Measurements from ENCODE around the gene CACNA2D3. TPM values are rescaled to one million over a fixed set of nuclear protein-coding genes. Genes with fewer than 3 reads are reported as not detected.

The CACNA2D3 gene
- total and polyA plus RNA-seq, 7 donors, result 2.7 to 13.5 (median 9.0) TPM

DNA sequence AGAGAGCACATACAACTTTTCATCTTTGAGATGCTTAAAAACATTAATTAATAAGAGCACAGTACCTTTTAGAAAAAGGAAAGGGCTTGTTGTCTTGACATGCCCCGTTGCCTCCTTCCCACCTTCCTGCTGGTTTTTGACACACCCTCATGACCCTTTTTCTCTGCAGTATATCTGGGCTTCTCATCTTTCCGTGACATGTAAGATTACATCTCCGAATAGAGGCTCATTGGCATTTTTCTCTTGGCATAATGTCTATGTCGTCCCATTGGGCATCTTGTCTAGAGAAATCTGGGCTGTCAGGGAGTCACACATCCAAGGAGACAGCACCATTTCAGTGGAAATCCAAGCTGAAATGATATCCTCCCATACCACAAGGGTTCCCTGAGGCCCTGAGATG is 741.4 kb downstream of the CACNA2D3 start:
- no peaks in the 10 kb centered on the region for H3K36me3 ChIP-seq (ENCODE audit: insufficient read depth in 1 of 2, low read depth in 1 of 2)
- TF ChIP-seq, protein P1, sequence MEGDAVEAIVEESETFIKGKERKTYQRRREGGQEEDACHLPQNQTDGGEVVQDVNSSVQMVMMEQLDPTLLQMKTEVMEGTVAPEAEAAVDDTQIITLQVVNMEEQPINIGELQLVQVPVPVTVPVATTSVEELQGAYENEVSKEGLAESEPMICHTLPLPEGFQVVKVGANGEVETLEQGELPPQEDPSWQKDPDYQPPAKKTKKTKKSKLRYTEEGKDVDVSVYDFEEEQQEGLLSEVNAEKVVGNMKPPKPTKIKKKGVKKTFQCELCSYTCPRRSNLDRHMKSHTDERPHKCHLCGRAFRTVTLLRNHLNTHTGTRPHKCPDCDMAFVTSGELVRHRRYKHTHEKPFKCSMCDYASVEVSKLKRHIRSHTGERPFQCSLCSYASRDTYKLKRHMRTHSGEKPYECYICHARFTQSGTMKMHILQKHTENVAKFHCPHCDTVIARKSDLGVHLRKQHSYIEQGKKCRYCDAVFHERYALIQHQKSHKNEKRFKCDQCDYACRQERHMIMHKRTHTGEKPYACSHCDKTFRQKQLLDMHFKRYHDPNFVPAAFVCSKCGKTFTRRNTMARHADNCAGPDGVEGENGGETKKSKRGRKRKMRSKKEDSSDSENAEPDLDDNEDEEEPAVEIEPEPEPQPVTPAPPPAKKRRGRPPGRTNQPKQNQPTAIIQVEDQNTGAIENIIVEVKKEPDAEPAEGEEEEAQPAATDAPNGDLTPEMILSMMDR (IDR thresholded peaks at IDR 0.05), result no peak

DNA sequence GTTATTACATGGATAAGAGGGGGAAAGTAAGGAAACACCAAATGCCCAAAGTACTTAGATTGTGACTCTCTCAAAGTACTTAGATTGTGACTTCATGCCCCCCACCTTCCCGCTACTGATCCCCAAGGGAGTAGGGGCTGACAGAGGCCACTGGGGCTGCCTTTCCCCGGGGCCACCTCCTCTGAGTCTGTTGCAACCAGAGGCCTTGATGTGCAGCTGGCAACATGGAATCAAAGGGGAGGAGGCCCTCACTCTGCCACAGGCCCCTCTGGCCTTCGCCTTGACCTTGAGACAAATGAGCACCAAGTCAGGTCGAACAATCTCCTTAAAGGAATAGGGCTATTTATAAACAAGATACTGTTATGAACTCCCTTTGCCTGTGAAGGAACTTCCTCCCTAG is 743.0 kb downstream of the CACNA2D3 start:
- H3K4me3 ChIP-seq, result no peak overlapping the region
- no peaks in the 10 kb centered on the region for H3K9me3 ChIP-seq
- H3K36me3 ChIP-seq (ENCODE audit: insufficient read depth in 1 of 2, low read depth in 1 of 2), result no peaks in the 10 kb centered on the region
- no peak for ATAC-seq
- TF ChIP-seq, protein P1 (IDR thresholded peaks at IDR 0.05), result no peak
- H3K27ac ChIP-seq, result no peak overlapping the region
- intact Hi-C loops (cut with DNase I), result no loop called here
- WGBS, 3 donors, result 78 to 87% (median 81%) methylated on average over 4 of the region's 4 CpGs
- no peaks in the 10 kb centered on the region for H3K4me1 ChIP-seq
- DNase-seq, result no peak
- no peaks in the 10 kb centered on the region for H3K27me3 ChIP-seq (ENCODE audit: insufficient read depth in 3 of 3, low read length in 2 of 3)

More for the DNA sequence above, 741.4 kb downstream of the CACNA2D3 start:
- H3K27me3 ChIP-seq (ENCODE audit: insufficient read depth in 3 of 3, low read length in 2 of 3), result no peaks in the 10 kb centered on the region
- H3K4me3 ChIP-seq, result no peak overlapping the region
- no peak overlapping the region for H3K27ac ChIP-seq
- DNase-seq, result no peak
- no peaks in the 10 kb centered on the region for H3K9me3 ChIP-seq
- intact Hi-C loops (cut with DNase I), result no loop called here
- H3K4me1 ChIP-seq, result no peaks in the 10 kb centered on the region
- no peak for ATAC-seq
- 87 to 92% (median 88%) methylated on average over 4 of the region's 4 CpGs for WGBS, 3 donors

DNA sequence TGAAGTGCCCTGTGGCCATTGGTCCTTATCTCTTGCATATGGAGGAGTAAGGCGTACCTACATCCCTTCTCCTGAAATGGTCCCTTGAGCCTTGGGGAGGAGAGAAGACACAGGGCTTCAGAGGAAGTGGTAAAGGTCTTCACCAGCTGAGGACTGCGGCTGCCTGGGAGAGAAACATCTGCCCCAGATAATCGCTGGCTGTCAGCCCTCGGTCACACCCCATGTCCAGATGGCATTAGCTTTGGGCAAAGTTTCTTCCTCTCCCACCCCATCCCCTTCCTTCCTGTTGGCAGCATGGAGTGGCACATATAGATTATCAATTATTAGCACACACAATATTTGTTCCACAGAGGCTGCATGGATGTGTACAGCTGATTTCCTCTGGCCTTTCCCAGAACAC is 743.9 kb downstream of the CACNA2D3 start:
- no peak overlapping the region for H3K27ac ChIP-seq
- WGBS, 3 donors, result 79 to 82% (median 81%) methylated on average over 4 of the region's 4 CpGs
- H3K36me3 ChIP-seq (ENCODE audit: insufficient read depth in 1 of 2, low read depth in 1 of 2), result no peaks in the 10 kb centered on the region
- no peak overlapping the region for H3K4me3 ChIP-seq
- TF ChIP-seq, protein P1 (IDR thresholded peaks at IDR 0.05), result no peak
- H3K9me3 ChIP-seq, result no peaks in the 10 kb centered on the region
- intact Hi-C loops (cut with DNase I), result no loop called here
- ATAC-seq, result no peak
- DNase-seq, result no peak
- no peaks in the 10 kb centered on the region for H3K4me1 ChIP-seq
- no peaks in the 10 kb centered on the region for H3K27me3 ChIP-seq (ENCODE audit: insufficient read depth in 3 of 3, low read length in 2 of 3)

DNA sequence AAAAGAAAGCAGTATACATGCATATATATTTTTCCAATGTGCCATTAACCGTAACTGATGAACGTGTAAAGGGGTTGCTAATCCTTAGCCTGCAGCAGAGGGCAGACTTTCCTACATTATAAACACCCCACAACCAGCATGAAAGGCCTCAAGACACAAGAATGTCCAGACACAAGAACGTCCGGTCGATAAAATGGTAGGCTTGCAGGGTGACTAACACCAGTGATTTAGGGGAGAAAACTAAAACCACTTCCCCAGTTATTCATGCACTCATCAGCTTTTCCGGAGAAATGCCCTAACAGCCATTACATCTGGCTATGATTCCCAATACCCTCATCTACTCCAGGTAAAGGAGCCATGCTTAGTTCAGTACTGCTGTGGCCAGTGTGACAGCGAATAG is 748.1 kb downstream of the CACNA2D3 start:
- TF ChIP-seq, protein P1 (IDR thresholded peaks at IDR 0.05), result peak; percentile 61

DNA sequence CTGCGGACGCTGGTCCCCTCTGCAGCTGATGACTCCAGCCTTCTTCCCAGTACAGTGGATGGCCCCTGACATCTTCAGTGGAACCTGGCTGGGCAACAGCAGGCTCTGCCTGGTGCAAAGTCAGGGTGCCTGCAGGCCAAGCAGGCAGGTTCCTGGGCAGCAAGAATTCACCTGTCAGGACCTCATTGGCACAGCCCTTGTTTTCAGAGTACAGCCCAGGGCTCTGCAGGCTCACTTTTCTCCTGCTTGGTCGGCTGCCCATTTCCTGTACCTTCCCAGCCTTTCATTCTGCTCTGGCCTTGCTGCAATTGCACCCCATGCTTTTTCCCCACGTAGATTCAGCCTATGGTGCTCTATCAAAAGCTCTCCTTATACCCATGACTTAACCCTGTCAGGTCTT is 749.5 kb downstream of the CACNA2D3 start:
- no peak overlapping the region for H3K27ac ChIP-seq
- DNase-seq (no peak), ATAC-seq (peak in 3 of 4 donors; percentile 22 to 50 (median 35))
- no peaks in the 10 kb centered on the region for H3K4me1 ChIP-seq
- H3K9me3 ChIP-seq, result no peaks in the 10 kb centered on the region
- TF ChIP-seq, protein P1 (IDR thresholded peaks at IDR 0.05), result no peak
- H3K27me3 ChIP-seq (ENCODE audit: insufficient read depth in 3 of 3, low read length in 2 of 3), result no peaks in the 10 kb centered on the region
- no peaks in the 10 kb centered on the region for H3K36me3 ChIP-seq (ENCODE audit: insufficient read depth in 1 of 2, low read depth in 1 of 2)
- intact Hi-C loops (cut with DNase I), result loop anchor here (5.0 to 10.0 kb wide), 5 partner anchors 60 to 310 kb away; no protein-coding TSS in a partner anchor
- no peak overlapping the region for H3K4me3 ChIP-seq
- 68 to 69% (median 68%) methylated on average over 4 of the region's 4 CpGs for WGBS, 3 donors

More for the DNA sequence above, 748.1 kb downstream of the CACNA2D3 start:
- Histone ChIP-seq H3K4me1 (no peaks in the 10 kb centered on the region), H3K4me3 (no peak overlapping the region), H3K9me3 (no peaks in the 10 kb centered on the region), H3K27ac (no peak overlapping the region), H3K36me3 (ENCODE audit: insufficient read depth in 1 of 2, low read depth in 1 of 2) (no peaks in the 10 kb centered on the region), H3K27me3 (ENCODE audit: insufficient read depth in 3 of 3, low read length in 2 of 3) (no peaks in the 10 kb centered on the region)
- ATAC-seq, result peak; percentile 88 to 96 (median 90)
- no peak for DNase-seq
- 23 to 35% (median 30%) methylated on average over 7 of the region's 7 CpGs for WGBS, 3 donors
- intact Hi-C loops (cut with DNase I), result loop anchor here (5.0 to 10.0 kb wide), 5 partner anchors 62 to 312 kb away; no protein-coding TSS in a partner anchor

Measured in psoas muscle (tissue), 8 donors.